ENCODE measurements around the gene FER1L5. TPM values are rescaled to one million over a fixed set of nuclear protein-coding genes. Genes with fewer than 3 reads are reported as not detected.

The FER1L5 gene
- total and polyA plus RNA-seq, 2 donors (not counting 1 experiment from before 2014, with no cell fraction given): not detected

DNA sequence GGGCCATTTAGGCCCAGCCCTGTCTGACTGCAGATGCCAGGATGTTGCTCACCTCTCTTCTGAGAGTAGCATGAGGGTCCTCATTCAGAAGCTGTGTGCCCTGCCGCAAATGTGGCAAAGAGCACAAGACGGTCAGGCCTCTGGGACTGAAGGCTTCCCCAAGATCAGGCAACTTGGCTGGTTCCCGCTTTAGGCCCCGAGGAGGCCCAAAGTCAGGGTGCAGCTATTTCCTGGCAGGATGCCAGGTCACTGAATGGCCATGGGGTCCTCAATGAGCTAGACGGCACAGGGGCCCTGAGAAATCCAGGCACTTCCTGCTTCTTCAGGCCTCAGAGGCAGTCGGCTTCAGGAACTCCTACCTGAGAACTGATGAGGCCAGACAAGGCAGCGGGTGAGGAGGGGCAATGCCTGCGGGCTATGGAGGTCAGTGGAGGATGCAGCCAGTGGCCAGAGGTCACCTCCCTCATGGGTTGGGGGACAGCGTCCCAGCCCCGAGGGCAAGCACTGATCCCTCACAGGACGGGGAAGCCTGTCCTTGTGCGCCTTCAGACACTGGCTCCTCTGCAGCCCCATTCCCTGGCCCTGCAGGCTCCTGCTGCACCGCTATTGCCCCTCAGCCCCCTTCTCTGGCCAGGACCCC, 52.4 kb downstream of the FER1L5 start:
- no peak overlapping the region for H2AFZ ChIP-seq (ENCODE audit: insufficient read depth, low read depth, low read length, poor library complexity, severe bottlenecking)
- H3K9ac ChIP-seq (ENCODE audit: low read length): no peak overlapping the region
- no peaks in the 10 kb centered on the region for H3K9me3 ChIP-seq (ENCODE audit: control extremely low read depth in 1 of 3, control insufficient read depth in 2 of 3, insufficient read depth in 1 of 3, low read length in 2 of 3)
- H4K20me1 ChIP-seq (ENCODE audit: control insufficient read depth, insufficient read depth, low read length, poor library complexity, severe bottlenecking): no peaks in the 10 kb centered on the region
- no peak overlapping the region for H3K4me2 ChIP-seq (replicated peaks; ENCODE audit: low read depth, low read length, poor library complexity, severe bottlenecking)
- DNase-seq (no peak), ATAC-seq (ENCODE audit: low read depth) (no peak)
- intact Hi-C loops (cut with micrococcal nuclease): no loop called here
- no peak overlapping the region for H3K4me3 ChIP-seq (ENCODE audit: control extremely low read depth in 1 of 5, extremely low read depth in 1 of 5, insufficient read depth in 1 of 5, low read depth in 2 of 5, low read length in 4 of 5)
- no peak overlapping the region for H3K4me3 Mint-ChIP-seq
- no peaks in the 10 kb centered on the region for H3K27me3 Mint-ChIP-seq
- no peaks in the 10 kb centered on the region for H3K36me3 ChIP-seq (replicated peaks in 1 of 2; ENCODE audit: control extremely low read depth in 1 of 2, control insufficient read depth in 1 of 2, extremely low read depth in 1 of 2, insufficient read depth in 2 of 2, low read length in 1 of 2)
- no peaks in the 10 kb centered on the region for H3K4me1 Mint-ChIP-seq
- no peaks in the 10 kb centered on the region for H3K4me1 ChIP-seq (ENCODE audit: control insufficient read depth in 2 of 2, insufficient read depth in 2 of 2, low read length in 2 of 2)
- no peak overlapping the region for H3K27ac Mint-ChIP-seq
- POLR2A ChIA-PET: no interaction called here
- H3K27ac ChIP-seq (ENCODE audit: low read length in 2 of 2): no peak overlapping the region
- WGBS (ENCODE audit: insufficient coverage): 95% methylated on average over 13 of the region's 13 CpGs
- no peak for TF ChIP-seq EZH2 (IDR thresholded peaks at IDR 0.05; ENCODE audit: borderline replicate concordance, insufficient read depth, low read depth, low read length, poor library complexity, severe bottlenecking)
- TF ChIP-seq, protein P1, sequence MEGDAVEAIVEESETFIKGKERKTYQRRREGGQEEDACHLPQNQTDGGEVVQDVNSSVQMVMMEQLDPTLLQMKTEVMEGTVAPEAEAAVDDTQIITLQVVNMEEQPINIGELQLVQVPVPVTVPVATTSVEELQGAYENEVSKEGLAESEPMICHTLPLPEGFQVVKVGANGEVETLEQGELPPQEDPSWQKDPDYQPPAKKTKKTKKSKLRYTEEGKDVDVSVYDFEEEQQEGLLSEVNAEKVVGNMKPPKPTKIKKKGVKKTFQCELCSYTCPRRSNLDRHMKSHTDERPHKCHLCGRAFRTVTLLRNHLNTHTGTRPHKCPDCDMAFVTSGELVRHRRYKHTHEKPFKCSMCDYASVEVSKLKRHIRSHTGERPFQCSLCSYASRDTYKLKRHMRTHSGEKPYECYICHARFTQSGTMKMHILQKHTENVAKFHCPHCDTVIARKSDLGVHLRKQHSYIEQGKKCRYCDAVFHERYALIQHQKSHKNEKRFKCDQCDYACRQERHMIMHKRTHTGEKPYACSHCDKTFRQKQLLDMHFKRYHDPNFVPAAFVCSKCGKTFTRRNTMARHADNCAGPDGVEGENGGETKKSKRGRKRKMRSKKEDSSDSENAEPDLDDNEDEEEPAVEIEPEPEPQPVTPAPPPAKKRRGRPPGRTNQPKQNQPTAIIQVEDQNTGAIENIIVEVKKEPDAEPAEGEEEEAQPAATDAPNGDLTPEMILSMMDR (IDR thresholded peaks at IDR 0.05): no peak
- no peaks in the 10 kb centered on the region for H3K27me3 ChIP-seq (replicated peaks in 1 of 4; ENCODE audit: control extremely low read depth in 1 of 4, control insufficient read depth in 3 of 4, insufficient read depth in 4 of 4, low read length in 3 of 4)
- no peaks in the 10 kb centered on the region for H3K9me3 Mint-ChIP-seq (ENCODE audit: insufficient read depth)
- no peaks in the 10 kb centered on the region for H3K79me2 ChIP-seq (ENCODE audit: control insufficient read depth, insufficient read depth, low read length)
- CTCF ChIA-PET: no interaction called here

GRCh38 chr2:96695602-96696001, 53.0 kb downstream of the FER1L5 start:
- Mint-ChIP-seq H3K4me3 (no peak overlapping the region), H3K27ac (no peak overlapping the region), H3K27me3 (no peaks in the 10 kb centered on the region), H3K4me1 (no peaks in the 10 kb centered on the region), H3K9me3 (ENCODE audit: insufficient read depth) (no peaks in the 10 kb centered on the region)
- Histone ChIP-seq H2AFZ (ENCODE audit: insufficient read depth, low read depth, low read length, poor library complexity, severe bottlenecking) (no peak overlapping the region), H3K4me1 (ENCODE audit: control insufficient read depth in 2 of 2, insufficient read depth in 2 of 2, low read length in 2 of 2) (no peaks in the 10 kb centered on the region), H3K9me3 (ENCODE audit: control extremely low read depth in 1 of 3, control insufficient read depth in 2 of 3, insufficient read depth in 1 of 3, low read length in 2 of 3) (no peaks in the 10 kb centered on the region), H4K20me1 (ENCODE audit: control insufficient read depth, insufficient read depth, low read length, poor library complexity, severe bottlenecking) (no peaks in the 10 kb centered on the region), H3K79me2 (ENCODE audit: control insufficient read depth, insufficient read depth, low read length) (no peaks in the 10 kb centered on the region), H3K36me3 (replicated peaks in 1 of 2; ENCODE audit: control extremely low read depth in 1 of 2, control insufficient read depth in 1 of 2, extremely low read depth in 1 of 2, insufficient read depth in 2 of 2, low read length in 1 of 2) (no peaks in the 10 kb centered on the region), H3K27ac (ENCODE audit: low read length in 2 of 2) (no peak overlapping the region), H3K9ac (ENCODE audit: low read length) (no peak overlapping the region), H3K4me3 (ENCODE audit: control extremely low read depth in 1 of 5, extremely low read depth in 1 of 5, insufficient read depth in 1 of 5, low read depth in 2 of 5, low read length in 4 of 5) (no peak overlapping the region), H3K4me2 (replicated peaks; ENCODE audit: low read depth, low read length, poor library complexity, severe bottlenecking) (no peak overlapping the region), H3K27me3 (replicated peaks in 1 of 4; ENCODE audit: control extremely low read depth in 1 of 4, control insufficient read depth in 3 of 4, insufficient read depth in 4 of 4, low read length in 3 of 4) (no peaks in the 10 kb centered on the region)
- WGBS (ENCODE audit: insufficient coverage): 84% methylated on average over 14 of the region's 15 CpGs
- no peak for TF ChIP-seq EZH2 (IDR thresholded peaks at IDR 0.05; ENCODE audit: borderline replicate concordance, insufficient read depth, low read depth, low read length, poor library complexity, severe bottlenecking)
- TF ChIP-seq, protein P1 (IDR thresholded peaks at IDR 0.05): no peak
- POLR2A ChIA-PET: no interaction called here
- intact Hi-C loops (cut with micrococcal nuclease): no loop called here
- CTCF ChIA-PET: no interaction called here
- ATAC-seq (ENCODE audit: low read depth): no peak
- DNase-seq: no peak
